HCT116 (cell line): ENCODE data around the gene PTPRCAP.

ENCODE experiments used
- CTCF ChIP-seq, 3 experiments: fragments of 200-600 bp in 1 of 3; sonication (generic) in 1 of 3; IDR thresholded peaks in 2 of 3; conservative IDR thresholded peaks in 1 of 3; 2 replicates each; pipeline ENCODE4 v1.5.1; 2012 to 2017; ENCODE audit warnings: low read depth in 2 of 3, low read length in 2 of 3, antibody characterized with exemption in 1 of 3, borderline replicate concordance in 1 of 3, control low read depth in 1 of 3, mild to moderate bottlenecking in 1 of 3, mixed read lengths in 1 of 3, mixed run types in 1 of 3, moderate library complexity in 1 of 3; ENCODE audit not compliant: insufficient read depth in 1 of 3
- EZH2 ChIP-seq: fragments of 200-600 bp; sonication (generic); IDR thresholded peaks from 2 replicates; pipeline ENCODE4 v1.6.1; 2017; ENCODE audit warnings: antibody characterized with exemption, mixed run types
- JUND ChIP-seq: IDR thresholded peaks from 2 replicates; pipeline ENCODE4 v1.6.1; 2012
- RAD21 ChIP-seq: IDR thresholded peaks from 2 replicates; pipeline ENCODE4 v1.6.1; 2012; ENCODE audit warnings: low read depth, mild to moderate bottlenecking
- SP1 ChIP-seq: IDR thresholded peaks from 2 replicates; pipeline ENCODE4 v1.6.1; 2012; ENCODE audit warnings: low read depth
- SRF ChIP-seq: IDR thresholded peaks from 2 replicates; pipeline ENCODE4 v1.6.1; 2012; ENCODE audit warnings: low read depth
- TCF7L2 ChIP-seq: IDR thresholded peaks from 2 replicates; pipeline ENCODE4 v1.7.0; 2011; ENCODE audit warnings: borderline replicate concordance, inconsistent platforms; ENCODE audit not compliant: insufficient read depth, insufficient read length; ENCODE audit errors: extremely low read depth
- TF ChIP-seq, protein P1 (sequence below): IDR thresholded peaks from 2 replicates; pipeline ENCODE4 v1.6.1; 2011; ENCODE audit warnings: mild to moderate bottlenecking, low read length, moderate library complexity; ENCODE audit not compliant: insufficient replicate concordance; ENCODE audit errors: extremely low read depth
- TF ChIP-seq, protein P2 (sequence below): IDR thresholded peaks from 2 replicates; pipeline ENCODE4 v1.6.1; 2012; ENCODE audit warnings: low read depth

GRCh38 chr11:67400251-67400941, 37.1 kb downstream of the PTPRCAP start:
- TF ChIP-seq CTCF (IDR thresholded peaks at IDR 0.05 in 2 of 3, conservative IDR thresholded peaks at IDR 0.05 in 1 of 3; ENCODE audit: borderline replicate concordance in 1 of 3, insufficient read depth in 1 of 3, low read depth in 2 of 3, low read length in 2 of 3) (no peak), SP1 (no peak), JUND (no peak), SRF (no peak), TCF7L2 (no peak), EZH2 (no peak), RAD21 (no peak)
- TF ChIP-seq, protein P1, sequence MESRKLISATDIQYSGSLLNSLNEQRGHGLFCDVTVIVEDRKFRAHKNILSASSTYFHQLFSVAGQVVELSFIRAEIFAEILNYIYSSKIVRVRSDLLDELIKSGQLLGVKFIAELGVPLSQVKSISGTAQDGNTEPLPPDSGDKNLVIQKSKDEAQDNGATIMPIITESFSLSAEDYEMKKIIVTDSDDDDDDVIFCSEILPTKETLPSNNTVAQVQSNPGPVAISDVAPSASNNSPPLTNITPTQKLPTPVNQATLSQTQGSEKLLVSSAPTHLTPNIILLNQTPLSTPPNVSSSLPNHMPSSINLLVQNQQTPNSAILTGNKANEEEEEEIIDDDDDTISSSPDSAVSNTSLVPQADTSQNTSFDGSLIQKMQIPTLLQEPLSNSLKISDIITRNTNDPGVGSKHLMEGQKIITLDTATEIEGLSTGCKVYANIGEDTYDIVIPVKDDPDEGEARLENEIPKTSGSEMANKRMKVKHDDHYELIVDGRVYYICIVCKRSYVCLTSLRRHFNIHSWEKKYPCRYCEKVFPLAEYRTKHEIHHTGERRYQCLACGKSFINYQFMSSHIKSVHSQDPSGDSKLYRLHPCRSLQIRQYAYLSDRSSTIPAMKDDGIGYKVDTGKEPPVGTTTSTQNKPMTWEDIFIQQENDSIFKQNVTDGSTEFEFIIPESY: no peak
- TF ChIP-seq, protein P2, sequence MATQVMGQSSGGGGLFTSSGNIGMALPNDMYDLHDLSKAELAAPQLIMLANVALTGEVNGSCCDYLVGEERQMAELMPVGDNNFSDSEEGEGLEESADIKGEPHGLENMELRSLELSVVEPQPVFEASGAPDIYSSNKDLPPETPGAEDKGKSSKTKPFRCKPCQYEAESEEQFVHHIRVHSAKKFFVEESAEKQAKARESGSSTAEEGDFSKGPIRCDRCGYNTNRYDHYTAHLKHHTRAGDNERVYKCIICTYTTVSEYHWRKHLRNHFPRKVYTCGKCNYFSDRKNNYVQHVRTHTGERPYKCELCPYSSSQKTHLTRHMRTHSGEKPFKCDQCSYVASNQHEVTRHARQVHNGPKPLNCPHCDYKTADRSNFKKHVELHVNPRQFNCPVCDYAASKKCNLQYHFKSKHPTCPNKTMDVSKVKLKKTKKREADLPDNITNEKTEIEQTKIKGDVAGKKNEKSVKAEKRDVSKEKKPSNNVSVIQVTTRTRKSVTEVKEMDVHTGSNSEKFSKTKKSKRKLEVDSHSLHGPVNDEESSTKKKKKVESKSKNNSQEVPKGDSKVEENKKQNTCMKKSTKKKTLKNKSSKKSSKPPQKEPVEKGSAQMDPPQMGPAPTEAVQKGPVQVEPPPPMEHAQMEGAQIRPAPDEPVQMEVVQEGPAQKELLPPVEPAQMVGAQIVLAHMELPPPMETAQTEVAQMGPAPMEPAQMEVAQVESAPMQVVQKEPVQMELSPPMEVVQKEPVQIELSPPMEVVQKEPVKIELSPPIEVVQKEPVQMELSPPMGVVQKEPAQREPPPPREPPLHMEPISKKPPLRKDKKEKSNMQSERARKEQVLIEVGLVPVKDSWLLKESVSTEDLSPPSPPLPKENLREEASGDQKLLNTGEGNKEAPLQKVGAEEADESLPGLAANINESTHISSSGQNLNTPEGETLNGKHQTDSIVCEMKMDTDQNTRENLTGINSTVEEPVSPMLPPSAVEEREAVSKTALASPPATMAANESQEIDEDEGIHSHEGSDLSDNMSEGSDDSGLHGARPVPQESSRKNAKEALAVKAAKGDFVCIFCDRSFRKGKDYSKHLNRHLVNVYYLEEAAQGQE: no peak
